Measurements from ENCODE around the gene STK16. TPM values are rescaled to one million over a fixed set of nuclear protein-coding genes. Genes with fewer than 3 reads are reported as not detected.

STK16 gene
- total and polyA plus RNA-seq, 2 of the 4 experiments (the other 2 are of a cell fraction) = 44.4 to 50.1 TPM

DNA sequence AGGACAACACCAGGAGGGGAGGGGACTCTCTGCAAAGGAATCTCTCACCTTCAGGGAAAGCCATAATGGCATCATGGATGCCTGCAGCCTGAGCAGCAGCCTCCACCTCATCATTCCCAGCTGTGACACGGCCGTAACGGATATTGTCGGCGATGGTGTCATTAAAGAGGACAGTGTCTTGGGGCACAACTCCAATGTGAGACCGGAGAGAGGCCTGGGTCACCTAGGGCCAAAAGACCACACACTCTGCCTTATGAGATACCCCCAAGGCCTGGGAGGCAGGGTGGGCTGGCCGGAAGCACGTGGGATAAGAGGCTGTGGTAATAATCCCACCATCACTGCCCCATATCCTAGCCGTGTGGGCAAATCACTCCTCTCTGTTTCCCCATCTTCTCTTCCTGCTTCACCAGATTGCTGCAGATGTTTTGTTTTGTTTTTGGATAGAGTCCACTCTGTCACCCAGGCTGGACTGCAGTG is 34.4 kb upstream of the STK16 start:
- Histone ChIP-seq H3K4me3 (ENCODE audit: insufficient read depth, low read depth, low read length) (no peak overlapping the region), H3K9ac (ENCODE audit: low read depth, low read length) (no peak overlapping the region), H3K4me2 (ENCODE audit: low read depth, low read length) (no peak overlapping the region), H2AK5ac (ENCODE audit: low read depth, low read length) (no peak overlapping the region), H3K14ac (replicated peaks; ENCODE audit: low read depth, low read length) (no peak overlapping the region), H2AK9ac (replicated peaks; ENCODE audit: low read depth, low read length, poor library complexity) (no peak overlapping the region), H2BK120ac (ENCODE audit: low read depth, low read length) (no peak overlapping the region), H3K56ac (ENCODE audit: extremely low read depth, insufficient read depth, low read length) (no peak overlapping the region), H3K9me1 (ENCODE audit: insufficient read depth, low read length) (peaks cover 8% of the 10 kb centered on the region; the same call in 1 of the 2 replicates), H3K27me3 (ENCODE audit: control insufficient read depth, insufficient read depth, low read length) (no peaks in the 10 kb centered on the region), H4K91ac (ENCODE audit: insufficient read depth, low read depth, low read length) (no peak overlapping the region), H3K4me1 (ENCODE audit: control insufficient read depth, insufficient read depth, low read length) (peaks cover 16% of the 10 kb centered on the region), H2BK5ac (ENCODE audit: low read depth, low read length, poor library complexity, severe bottlenecking) (no peak overlapping the region), H2BK20ac (ENCODE audit: low read depth, low read length) (no peak overlapping the region), H3K23ac (ENCODE audit: low read depth, low read length) (no peak overlapping the region), H3K18ac (ENCODE audit: low read depth, low read length) (no peak overlapping the region), H4K5ac (ENCODE audit: low read depth, low read length) (no peak overlapping the region), H3K4ac (ENCODE audit: low read depth, low read length) (no peak overlapping the region), H2BK15ac (ENCODE audit: low read depth, low read length) (no peak overlapping the region), H3K36me3 (ENCODE audit: control insufficient read depth, insufficient read depth, low read length) (peaks cover 55% of the 10 kb centered on the region), H3K9me3 (ENCODE audit: control insufficient read depth, insufficient read depth, low read length) (no peaks in the 10 kb centered on the region), H2AFZ (replicated peaks; ENCODE audit: low read length, poor library complexity) (no peak overlapping the region), H3K79me1 (ENCODE audit: low read depth in 1 of 2, low read length in 2 of 2) (peaks cover 5 to 30% of the 10 kb centered on the region in 2 experiments; a peak in 3 of 4 replicates), H4K8ac (ENCODE audit: low read depth in 2 of 2, low read length in 2 of 2) (no peak overlapping the region), H3K27ac (ENCODE audit: insufficient read depth, low read length) (no peak overlapping the region), H4K20me1 (ENCODE audit: insufficient read depth, low read length) (peaks cover 13% of the 10 kb centered on the region)
- no peak for TF ChIP-seq RCOR1 (IDR thresholded peaks at IDR 0.05; ENCODE audit: insufficient replicate concordance, low read length)
- TF ChIP-seq MAFK (IDR thresholded peaks at IDR 0.05; ENCODE audit: low read depth, low read length) = no peak
- no peak for TF ChIP-seq POLR2A (IDR thresholded peaks at IDR 0.05; ENCODE audit: low read depth, low read length)
- no peak for TF ChIP-seq NFE2L2 (IDR thresholded peaks at IDR 0.05; ENCODE audit: low read depth, low read length)
- TF ChIP-seq MXI1 (IDR thresholded peaks at IDR 0.05; ENCODE audit: borderline replicate concordance, low read depth, low read length) = no peak
- no peak for TF ChIP-seq ELK1 (IDR thresholded peaks at IDR 0.05; ENCODE audit: borderline replicate concordance, low read depth, low read length)
- no peak for TF ChIP-seq CEBPB (IDR thresholded peaks at IDR 0.05; ENCODE audit: low read depth, low read length)
- no peak for TF ChIP-seq FOS (IDR thresholded peaks at IDR 0.05; ENCODE audit: low read depth, low read length)
- TF ChIP-seq RAD21 (IDR thresholded peaks at IDR 0.05; ENCODE audit: low read length) = no peak
- TF ChIP-seq BHLHE40 (IDR thresholded peaks at IDR 0.05; ENCODE audit: low read depth, low read length) = no peak
- CTCF ChIA-PET = interaction anchor here (0.6 kb wide), 1 partner anchor 77 kb away, joined by 3 read pairs; no protein-coding TSS in a partner anchor
- in situ Hi-C loops (cut with MboI; ENCODE audit: low sequenced_read_pairs) (no loop called here), intact Hi-C loops (cut with micrococcal nuclease) (no loop called here), dilution Hi-C loops (cut with HindIII; ENCODE audit: low sequenced_read_pairs, unreplicated experiment) (no loop called here)
- BruUV-seq (replicated peaks) = no TSS peak
- WGBS, 2 experiments (ENCODE audit: extremely low coverage in 2 of 2, insufficient read length in 1 of 2) = 89% methylated on average over 5 of the region's 9 CpGs; no CpG with 5 or more reads in 1 of the 2 experiments
- POLR2A ChIA-PET (ENCODE audit: unreplicated experiment) = no interaction called here
- DNase-seq (no peak), ATAC-seq (ENCODE audit: low read depth) (no peak)

Data from IMR-90 (cell line).